AG09319 (cell line): Measurements from ENCODE around the gene SAFB.

Experiments
- DNase-seq: peaks from one replicate; pipeline ENCODE4 v3.0.0-alpha.2; 2010; ENCODE audit warnings: low read depth; ENCODE audit errors: extremely low read depth
- CTCF ChIP-seq: IDR thresholded peaks from 2 replicates; pipeline ENCODE4 v1.5.1; 2011; ENCODE audit warnings: low read depth, mild to moderate bottlenecking, inconsistent platforms, low read length, moderate library complexity

SAFB gene

DNA sequence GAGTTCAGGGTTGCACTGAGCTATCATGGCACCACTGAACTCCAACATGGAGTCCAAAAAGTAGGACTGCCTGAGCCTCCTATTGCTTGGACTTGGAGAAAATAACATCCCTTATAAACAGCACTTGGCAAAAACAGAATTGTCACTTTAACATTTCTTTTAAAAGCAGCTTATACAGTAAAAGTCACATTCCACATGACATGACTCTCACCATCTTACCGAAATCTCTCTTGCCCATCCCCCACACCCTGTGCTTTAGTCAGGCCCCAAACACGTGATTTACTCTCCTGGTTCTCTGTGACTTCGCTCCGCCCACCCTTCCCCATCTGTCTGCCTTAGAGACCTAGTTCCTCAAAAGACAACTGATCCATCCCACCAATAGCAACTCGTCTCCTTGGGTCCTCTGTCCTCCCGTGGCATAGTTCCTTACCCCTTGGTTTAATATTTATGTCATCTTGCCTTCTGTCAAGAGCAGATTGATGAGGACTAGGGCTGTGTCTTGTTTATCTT is 4.6 kb downstream of the SAFB start:
- TF ChIP-seq CTCF, result no peak
- DNase-seq, result no peak

DNA sequence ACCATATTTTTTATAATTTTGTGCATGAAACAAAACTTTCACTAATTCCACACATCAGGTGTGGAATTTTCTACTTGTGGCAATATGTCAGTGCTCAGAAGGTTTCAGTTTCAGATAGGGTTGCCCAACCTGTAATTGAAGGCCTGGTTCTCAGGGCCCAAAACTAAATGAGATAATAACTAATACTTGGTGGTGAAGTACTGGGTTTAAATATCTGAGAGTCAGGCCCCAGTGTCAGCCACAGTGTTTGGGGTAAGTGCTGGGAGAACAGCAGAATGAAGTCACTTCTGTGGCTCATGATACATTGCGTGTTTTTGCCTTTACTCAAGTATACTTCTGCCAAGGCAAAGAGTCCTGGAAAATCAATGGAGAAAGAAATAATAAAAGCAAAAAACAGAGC is 5.6 kb downstream of the SAFB start:
- no peak for TF ChIP-seq CTCF

DNA sequence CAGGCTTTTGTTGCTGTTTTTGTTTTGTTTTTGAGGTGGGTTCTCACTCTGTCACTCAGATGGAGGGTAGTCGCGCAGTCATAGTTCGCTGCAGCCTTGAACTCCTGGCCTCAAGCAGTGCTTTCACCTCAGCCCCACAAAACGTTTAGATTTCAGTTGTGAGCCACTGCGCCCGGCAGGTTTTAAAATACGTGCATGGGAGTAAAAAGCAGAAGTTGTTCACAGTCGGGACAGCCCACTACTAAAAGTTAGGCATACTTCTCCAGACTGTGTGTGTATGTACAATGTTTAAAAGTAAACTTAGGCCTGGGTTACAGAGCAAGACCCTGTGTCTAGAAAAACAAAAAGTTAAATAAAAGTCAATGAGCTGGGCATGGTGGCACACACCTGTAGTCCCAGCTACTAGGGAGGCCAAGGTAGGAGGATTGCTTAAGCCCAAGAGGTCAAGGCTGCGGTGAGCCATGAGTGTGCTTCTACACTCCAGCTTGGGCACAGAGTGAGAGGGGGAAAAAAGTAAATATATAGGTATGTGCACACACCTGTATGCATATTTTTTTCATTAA is 6.1 kb downstream of the SAFB start:
- DNase-seq, result no peak
- no peak for TF ChIP-seq CTCF

More for the DNA sequence above, 5.6 kb downstream of the SAFB start:
- DNase-seq, result no peak

- no peak for DNase-seq
- TF ChIP-seq CTCF, result no peak
Observed at GRCh38 chr19:5631567-5632240, 8.8 kb downstream of the SAFB start.

- DNase-seq, result no peak
- no peak for TF ChIP-seq CTCF
Observed at GRCh38 chr19:5632241-5632612, 9.3 kb downstream of the SAFB start.

- no peak for TF ChIP-seq CTCF
- DNase-seq, result no peak
Observed at GRCh38 chr19:5632657-5633056, 9.8 kb downstream of the SAFB start.

GRCh38 chr19:5635427-5635826 is 12.5 kb downstream of the SAFB start:
- no peak for TF ChIP-seq CTCF
- no peak for DNase-seq
